GM23338 (cell line): ENCODE results near the gene ZPR1.

Experiments used
- CREB1 ChIP-seq: fragments of 250-450 bp; sonication (Bioruptor Pico); IDR thresholded peaks from 2 replicates; pipeline ENCODE4 v1.5.0; 2020; ENCODE audit warnings: low read depth, mild to moderate bottlenecking, moderate library complexity
- NANOG ChIP-seq: IDR thresholded peaks from 2 replicates; pipeline ENCODE4 v1.6.1; 2016; ENCODE audit warnings: antibody characterized with exemption, borderline replicate concordance
- TF ChIP-seq, protein P1 (sequence below), 2 experiments: fragments of 200-600 bp in 1 of 2; sonication (generic) in 1 of 2; conservative IDR thresholded peaks; 2 replicates each; pipeline versions ENCODE4 v1.5.1 to v1.6.1; 2016 to 2017; ENCODE audit warnings: antibody characterized with exemption in 2 of 2, low read depth in 2 of 2, mild to moderate bottlenecking in 2 of 2, moderate library complexity in 1 of 2
- TF ChIP-seq, protein P2 (sequence below): IDR thresholded peaks from one replicate; pipeline ENCODE4 v1.6.1; 2018; ENCODE audit warnings: antibody characterized with exemption; ENCODE audit not compliant: unreplicated experiment
- TF ChIP-seq, protein P3 (sequence below): IDR thresholded peaks from 2 replicates; pipeline ENCODE4 v1.6.1; 2016; ENCODE audit warnings: antibody characterized with exemption

DNA sequence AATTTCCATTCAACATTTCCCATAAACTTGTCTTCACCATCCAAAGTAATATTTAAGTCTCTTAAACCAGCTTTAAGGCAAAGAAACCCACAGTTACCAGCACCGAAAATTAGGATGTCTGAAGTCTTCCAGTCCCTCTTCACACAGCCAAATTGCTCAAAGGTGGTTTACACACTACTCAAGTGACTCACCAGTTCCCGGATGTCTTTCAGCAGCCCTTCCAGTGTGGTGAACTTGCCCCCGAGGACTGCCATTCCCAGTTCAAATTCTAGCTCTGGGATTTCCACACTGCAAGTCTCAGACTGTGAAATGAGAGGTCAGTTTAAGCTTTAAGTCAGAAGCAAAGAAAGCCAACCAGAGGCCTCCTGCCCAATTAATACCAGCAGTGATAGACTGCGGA is 5.1 kb downstream of the ZPR1 start:
- TF ChIP-seq, protein P1, sequence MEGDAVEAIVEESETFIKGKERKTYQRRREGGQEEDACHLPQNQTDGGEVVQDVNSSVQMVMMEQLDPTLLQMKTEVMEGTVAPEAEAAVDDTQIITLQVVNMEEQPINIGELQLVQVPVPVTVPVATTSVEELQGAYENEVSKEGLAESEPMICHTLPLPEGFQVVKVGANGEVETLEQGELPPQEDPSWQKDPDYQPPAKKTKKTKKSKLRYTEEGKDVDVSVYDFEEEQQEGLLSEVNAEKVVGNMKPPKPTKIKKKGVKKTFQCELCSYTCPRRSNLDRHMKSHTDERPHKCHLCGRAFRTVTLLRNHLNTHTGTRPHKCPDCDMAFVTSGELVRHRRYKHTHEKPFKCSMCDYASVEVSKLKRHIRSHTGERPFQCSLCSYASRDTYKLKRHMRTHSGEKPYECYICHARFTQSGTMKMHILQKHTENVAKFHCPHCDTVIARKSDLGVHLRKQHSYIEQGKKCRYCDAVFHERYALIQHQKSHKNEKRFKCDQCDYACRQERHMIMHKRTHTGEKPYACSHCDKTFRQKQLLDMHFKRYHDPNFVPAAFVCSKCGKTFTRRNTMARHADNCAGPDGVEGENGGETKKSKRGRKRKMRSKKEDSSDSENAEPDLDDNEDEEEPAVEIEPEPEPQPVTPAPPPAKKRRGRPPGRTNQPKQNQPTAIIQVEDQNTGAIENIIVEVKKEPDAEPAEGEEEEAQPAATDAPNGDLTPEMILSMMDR (conservative IDR thresholded peaks at IDR 0.05; ENCODE audit: low read depth in 2 of 2): no peak
- TF ChIP-seq, protein P2, sequence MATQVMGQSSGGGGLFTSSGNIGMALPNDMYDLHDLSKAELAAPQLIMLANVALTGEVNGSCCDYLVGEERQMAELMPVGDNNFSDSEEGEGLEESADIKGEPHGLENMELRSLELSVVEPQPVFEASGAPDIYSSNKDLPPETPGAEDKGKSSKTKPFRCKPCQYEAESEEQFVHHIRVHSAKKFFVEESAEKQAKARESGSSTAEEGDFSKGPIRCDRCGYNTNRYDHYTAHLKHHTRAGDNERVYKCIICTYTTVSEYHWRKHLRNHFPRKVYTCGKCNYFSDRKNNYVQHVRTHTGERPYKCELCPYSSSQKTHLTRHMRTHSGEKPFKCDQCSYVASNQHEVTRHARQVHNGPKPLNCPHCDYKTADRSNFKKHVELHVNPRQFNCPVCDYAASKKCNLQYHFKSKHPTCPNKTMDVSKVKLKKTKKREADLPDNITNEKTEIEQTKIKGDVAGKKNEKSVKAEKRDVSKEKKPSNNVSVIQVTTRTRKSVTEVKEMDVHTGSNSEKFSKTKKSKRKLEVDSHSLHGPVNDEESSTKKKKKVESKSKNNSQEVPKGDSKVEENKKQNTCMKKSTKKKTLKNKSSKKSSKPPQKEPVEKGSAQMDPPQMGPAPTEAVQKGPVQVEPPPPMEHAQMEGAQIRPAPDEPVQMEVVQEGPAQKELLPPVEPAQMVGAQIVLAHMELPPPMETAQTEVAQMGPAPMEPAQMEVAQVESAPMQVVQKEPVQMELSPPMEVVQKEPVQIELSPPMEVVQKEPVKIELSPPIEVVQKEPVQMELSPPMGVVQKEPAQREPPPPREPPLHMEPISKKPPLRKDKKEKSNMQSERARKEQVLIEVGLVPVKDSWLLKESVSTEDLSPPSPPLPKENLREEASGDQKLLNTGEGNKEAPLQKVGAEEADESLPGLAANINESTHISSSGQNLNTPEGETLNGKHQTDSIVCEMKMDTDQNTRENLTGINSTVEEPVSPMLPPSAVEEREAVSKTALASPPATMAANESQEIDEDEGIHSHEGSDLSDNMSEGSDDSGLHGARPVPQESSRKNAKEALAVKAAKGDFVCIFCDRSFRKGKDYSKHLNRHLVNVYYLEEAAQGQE: no peak
- TF ChIP-seq CREB1 (CRISPR knock-in tag) (no peak), NANOG (no peak)
- TF ChIP-seq, protein P3, sequence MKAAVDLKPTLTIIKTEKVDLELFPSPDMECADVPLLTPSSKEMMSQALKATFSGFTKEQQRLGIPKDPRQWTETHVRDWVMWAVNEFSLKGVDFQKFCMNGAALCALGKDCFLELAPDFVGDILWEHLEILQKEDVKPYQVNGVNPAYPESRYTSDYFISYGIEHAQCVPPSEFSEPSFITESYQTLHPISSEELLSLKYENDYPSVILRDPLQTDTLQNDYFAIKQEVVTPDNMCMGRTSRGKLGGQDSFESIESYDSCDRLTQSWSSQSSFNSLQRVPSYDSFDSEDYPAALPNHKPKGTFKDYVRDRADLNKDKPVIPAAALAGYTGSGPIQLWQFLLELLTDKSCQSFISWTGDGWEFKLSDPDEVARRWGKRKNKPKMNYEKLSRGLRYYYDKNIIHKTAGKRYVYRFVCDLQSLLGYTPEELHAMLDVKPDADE: no peak
